Measurements from ENCODE around the gene C2orf68.
"Not testable (repeated sequence)": the region's sequence is repeated elsewhere in the genome, so short reads cannot be mapped to it uniquely, and the experiment has no call there.

Gene C2orf68

GRCh38 chr2:85598594-85599340, 13.1 kb downstream of the C2orf68 start:
- no peak for DNase-seq

DNA sequence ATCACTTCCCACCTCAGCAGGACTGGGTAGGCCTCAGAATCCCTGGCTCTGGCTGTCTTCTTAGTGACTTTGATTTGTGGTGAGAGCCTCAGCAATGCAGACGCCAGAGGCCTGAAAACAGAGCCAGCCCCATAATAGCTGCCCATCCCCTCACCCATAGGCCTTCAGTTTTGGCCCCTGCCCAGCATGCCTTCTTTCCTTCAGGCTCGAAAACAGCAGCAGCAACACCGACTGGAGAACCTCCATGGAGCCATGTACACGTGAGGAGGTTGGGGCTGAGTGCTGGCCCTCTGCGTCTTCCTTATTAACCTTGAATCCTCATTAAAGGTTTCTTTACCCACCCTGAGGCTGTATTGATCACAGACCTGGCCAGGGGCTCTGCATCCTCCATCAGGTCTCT, 14.6 kb downstream of the C2orf68 start:
- no peak for DNase-seq

DNA sequence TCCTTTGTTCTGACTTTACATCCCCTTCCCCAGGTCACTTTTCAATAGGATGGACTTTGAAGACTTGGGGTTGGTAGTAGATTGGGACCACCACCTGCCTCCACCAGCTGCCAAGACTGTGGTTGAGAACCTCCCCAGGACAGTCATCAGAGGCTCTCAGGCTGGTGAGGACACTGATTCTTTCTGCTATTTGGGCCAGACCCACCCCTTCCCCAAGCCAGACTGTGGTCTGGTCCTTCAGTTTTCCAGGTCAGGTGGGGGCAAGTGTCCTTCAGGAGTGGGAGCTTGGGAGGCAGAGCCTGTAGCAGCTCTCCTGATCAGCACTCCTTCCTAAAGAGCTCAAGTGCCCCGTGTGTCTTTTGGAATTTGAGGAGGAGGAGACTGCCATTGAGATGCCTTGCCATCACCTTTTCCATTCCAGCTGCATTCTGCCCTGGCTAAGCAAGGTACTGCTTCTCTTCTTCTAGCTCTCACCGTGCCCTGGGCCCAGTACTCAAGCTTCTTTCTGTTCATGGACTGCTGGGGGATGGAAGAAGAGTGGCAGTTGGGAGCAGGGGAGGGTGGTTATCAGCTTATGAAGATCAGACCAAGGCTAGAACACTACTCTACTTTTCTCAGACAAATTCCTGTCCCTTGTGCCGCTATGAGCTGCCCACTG, 15.3 kb downstream of the C2orf68 start:
- no peak for DNase-seq

DNA sequence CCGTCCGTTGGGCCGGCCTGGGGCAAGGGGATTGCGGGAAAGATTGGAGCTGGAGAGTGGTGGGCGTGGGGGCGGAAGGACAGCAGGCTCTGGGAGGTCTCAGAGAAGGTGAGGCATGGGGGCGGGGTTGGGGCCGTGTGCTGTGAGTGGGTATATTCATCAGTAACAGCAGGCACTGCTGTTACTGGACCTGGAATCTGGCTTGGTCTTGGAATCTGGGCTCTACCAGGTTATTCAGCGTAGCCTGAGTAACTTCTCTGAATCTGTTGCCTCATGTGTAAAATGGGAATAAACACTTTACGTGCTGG, 15.9 kb downstream of the C2orf68 start:
- DNase-seq = no peak

DNA sequence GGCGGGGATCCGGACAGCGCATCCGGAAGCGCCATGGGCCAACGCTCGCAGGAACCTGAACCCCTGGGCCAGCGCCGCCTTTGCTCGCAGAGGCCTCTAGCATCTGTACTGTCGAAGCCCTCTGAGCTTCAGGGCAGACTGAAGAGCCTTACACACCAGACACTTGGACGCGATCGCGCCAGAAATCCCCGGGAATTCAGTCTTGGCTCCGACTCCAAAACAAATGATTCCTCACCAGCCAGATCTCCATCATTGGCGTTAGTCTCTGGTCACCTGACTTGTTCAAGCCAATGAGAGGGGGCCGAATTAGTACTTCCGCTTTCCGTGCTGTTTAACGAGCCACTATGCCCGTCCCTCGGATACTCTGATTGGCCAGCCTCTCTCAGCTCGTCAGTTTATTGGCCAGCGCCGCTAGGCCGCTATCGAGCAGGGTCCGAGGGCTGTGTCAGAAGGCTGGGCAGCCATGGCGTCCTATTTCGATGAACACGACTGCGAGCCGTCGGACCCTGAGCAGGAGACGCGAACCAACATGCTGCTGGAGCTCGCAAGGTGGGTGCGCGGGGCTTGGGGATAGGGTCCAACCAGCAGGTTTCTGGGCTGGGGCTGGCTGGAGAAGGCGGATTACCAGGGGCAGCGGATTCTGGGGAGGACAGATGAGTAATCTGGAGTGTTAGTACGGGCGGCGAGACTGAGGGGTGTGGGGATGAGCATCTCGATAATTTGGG, 16.4 kb downstream of the C2orf68 start, which contains the start of gene RNF181:
RNF181 (plus strand) TSS at position 445 of the 725 bp plus-strand sequence; CDS start at position 464, 19 bp downstream.
- DNase-seq = peak; percentile 99

DNA sequence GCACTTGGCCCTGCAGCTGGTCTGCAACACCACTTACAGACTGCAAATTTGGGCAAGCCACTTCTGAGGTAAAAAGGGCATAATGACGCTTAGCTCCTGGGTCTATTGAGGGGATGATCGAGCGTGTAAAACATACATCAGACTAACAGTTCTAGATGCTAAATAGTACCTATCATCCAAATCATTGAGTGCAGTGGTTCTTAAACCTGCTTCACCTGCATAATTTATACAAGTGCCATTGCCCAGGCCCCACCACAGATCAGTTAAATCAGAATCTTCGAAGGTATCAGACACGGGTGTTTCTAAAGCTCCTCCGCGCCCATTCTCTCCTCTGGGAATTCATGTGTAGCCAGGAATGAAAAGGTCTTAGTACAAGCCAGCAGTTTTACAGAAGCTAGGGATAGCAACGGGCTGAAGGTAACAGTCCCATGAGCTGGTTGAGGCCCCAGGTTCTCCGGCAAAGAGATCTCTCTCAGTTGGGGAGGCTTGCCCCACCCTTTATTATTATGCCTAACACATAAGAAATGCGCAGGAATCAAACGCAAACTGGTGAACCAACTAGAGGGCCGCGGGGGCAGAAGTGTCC, 17.1 kb downstream of the C2orf68 start:
- DNase-seq = no peak

DNA sequence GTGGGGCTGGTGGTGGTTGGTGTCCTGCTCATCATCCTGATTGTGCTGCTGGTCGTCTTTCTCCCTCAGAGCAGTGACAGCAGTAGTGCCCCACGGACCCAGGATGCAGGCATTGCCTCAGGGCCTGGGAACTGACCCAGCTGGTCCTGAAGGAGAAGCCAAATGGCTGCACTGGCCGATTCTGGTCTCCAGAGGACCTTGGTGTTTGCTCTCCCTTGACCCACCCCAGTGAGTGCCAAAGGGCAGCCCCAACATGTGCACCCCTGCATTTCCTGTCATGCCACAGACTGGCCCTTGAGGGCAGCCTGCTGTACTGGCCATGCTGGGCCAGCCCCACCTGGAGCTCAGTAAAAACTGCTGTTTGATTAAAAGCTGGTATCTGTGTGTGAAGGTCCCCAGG, 18.8 kb downstream of the C2orf68 start:
- peak; percentile 48 for DNase-seq

DNA sequence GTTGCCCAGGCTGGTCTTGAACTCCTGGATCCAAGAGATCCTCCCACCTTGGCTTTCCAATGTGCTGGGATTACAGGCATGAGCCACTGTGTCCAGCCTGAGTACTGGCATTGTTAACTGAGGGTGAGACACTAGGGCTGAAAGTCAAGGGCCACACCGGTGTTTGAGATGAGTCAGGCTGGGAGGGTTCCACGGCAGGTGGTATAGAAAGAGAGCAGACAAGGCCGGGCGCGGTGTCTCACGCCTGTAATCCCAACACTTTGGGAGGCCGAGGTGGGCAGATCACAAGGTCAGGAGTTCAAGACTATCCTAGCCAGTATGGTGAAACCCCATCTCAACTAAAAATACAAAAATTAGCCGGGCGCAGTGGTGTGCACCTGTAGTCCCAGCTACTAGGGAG, 19.6 kb downstream of the C2orf68 start:
- not testable (repeated sequence) for DNase-seq

DNA sequence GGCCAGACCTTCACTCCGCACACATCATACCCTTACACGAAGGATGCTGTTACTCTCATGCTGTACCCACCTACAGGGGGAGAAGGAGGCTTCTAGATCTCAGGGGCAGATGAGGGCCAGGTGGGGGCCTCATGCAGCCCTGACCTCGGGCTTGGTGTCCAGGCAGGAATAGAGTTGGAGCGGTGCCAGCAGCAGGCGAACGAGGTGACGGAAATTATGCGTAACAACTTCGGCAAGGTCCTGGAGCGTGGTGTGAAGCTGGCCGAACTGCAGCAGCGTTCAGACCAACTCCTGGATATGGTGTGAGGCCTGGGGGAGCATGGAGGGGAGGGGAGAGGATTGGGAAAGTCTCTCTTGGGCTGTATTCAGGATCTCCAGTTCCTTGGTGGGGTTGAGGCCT, 20.3 kb downstream of the C2orf68 start:
- DNase-seq = no peak

DNA sequence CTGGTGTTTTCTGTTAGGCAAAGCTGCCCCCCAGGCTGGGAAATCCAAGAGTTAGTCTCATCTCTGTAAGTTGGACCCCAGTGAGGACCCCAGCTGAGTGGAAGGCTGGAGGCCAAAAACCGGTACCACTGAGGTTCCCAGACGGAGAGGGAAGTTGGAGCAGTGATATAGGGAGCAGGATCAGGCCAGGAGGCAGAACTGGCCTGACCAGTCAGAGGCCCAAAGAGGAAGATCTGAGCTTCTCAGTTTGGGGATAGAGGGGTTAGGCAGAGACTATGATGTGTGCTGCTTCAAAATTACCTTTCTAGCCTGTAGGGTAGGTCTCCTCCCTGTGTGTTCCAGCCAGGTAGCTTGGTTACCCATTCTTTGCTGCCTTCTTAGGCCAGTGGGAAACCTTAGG, 20.9 kb downstream of the C2orf68 start:
- no peak for DNase-seq

GRCh38 chr2:85589982-85590791, 21.7 kb downstream of the C2orf68 start:
- no peak for DNase-seq

DNA sequence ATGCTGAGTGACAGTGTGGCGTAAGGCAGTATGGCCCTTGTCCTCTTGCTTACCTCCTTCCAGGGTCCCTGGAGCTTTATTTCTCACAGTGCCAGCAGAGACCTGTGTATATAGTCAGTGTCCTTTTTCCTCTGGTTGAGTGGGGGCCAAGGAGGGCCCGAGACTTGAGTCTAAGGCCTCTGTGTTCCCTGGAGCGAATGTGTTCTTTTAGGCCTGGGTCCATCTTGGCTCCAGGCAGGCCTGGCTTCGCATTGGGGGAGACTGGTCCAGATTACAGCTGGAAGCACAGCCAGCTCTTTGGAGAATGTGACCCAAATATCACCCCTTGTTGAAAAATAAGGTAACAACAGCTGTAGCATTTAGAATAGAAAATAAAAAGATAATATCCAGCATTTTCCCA, 22.7 kb downstream of the C2orf68 start:
- no peak for DNase-seq

GRCh38 chr2:85588645-85589044, 23.2 kb downstream of the C2orf68 start:
- no peak for DNase-seq

- no peak for DNase-seq
Observed at GRCh38 chr2:85588236-85588635, 23.6 kb downstream of the C2orf68 start.

DNA sequence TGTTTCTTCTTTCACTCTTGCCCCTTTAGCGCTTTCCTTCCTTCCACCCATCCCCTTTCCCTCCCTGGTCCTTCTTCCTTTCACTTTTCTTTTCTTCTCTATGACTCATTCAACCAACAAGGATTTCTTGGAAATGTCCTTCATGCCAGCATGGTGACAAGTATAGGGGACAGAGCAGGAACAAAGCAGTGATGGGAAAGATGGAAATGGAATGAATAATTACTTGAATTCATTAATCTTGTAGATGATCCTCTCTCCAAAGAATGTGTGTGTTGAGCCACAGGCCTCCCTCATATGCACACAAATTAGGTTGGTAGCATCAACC, 26.1 kb downstream of the C2orf68 start:
- DNase-seq = no peak

- DNase-seq = peak; percentile 86
Observed at GRCh38 chr2:85584857-85585780, 26.7 kb downstream of the C2orf68 start.

- peak; percentile 53 for DNase-seq
Observed at GRCh38 chr2:85584354-85584856, 27.5 kb downstream of the C2orf68 start, which contains the start of gene VAMP5. Gene VAMP5, plus strand, starts transcription at chr2:85584431. Its CDS starts 60 bp downstream, at chr2:85584491.

GRCh38 chr2:85583667-85584353, 28.1 kb downstream of the C2orf68 start:
- no peak for DNase-seq

- DNase-seq = peak; percentile 40
Observed at GRCh38 chr2:85582492-85582891, 29.4 kb downstream of the C2orf68 start.

DNA sequence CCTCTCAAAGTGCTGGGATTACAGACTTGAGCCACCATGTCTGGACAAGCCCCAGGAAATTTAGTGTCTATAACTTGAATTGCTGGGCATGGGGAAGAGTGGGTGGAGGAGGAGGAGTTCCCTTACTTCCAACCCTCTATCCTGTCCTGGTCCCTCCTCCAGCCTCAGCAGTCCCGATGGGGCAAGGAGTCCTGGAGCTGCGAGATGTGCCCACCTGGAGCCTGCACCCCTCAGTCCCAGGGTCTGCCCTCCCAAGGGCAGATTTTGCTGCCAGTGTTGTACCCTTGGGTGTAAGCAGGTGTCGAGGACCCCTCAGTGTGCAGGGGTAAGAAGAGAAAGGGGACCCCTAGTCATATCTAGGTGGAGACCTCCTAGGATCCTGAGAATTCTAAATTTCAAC, 31.7 kb downstream of the C2orf68 start:
- no peak for DNase-seq

Data from islet precursor cell (in vitro differentiated cells).